Measurements from ENCODE around the gene GRIK1. TPM values are rescaled to one million over a fixed set of nuclear protein-coding genes. Genes with fewer than 3 reads are reported as not detected.

Gene GRIK1
- total RNA-seq, 1 donor from 2014 or later: 4.6 TPM

DNA sequence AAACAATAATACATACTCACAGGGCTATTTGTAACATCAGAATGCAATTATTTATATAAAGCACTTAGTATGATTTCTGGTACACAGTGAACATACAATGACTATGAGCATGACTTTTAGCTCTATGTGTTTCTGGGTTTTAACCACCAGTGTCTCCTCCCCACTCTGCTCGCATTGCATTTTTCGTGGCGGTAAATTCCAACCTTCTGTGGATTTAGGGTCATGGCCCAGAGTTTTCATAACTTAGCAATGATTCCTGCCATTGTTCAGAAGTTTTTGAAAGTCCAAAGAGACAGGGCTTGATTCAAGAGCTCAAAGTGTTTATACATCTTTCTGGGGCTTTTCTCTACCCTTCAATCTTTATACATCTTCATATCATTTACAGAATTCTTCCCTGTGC, 449.8 kb downstream of the GRIK1 start:
- intact Hi-C loops (cut with DNase I): no loop called here
- ATAC-seq: no peak

DNA sequence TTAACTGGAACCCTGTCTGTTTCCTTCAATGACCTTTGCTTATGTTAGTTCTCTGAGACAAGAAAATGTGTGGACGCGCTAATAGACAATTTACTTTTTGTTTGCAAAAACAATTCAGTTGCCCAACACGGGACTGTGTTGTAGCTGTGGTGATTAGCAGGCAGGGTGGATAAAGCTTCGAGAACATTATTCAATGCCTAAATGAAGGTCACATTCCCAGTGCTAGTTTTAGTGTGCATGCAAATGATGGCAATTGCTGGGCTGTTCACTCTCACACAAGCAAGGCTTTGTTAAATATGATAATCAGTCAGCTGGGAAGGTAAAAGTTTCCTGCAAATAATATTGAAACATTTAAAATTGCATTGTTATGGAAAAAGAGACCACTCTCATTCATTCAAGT, 452.6 kb downstream of the GRIK1 start:
- intact Hi-C loops (cut with DNase I): no loop called here
- no peak for ATAC-seq
- DNase-seq (ENCODE audit: low spot score): no peak

More for the DNA sequence above, 449.8 kb downstream of the GRIK1 start:
- DNase-seq (ENCODE audit: low spot score): no peak

Other genes starting within 250 kb of the GRIK1 start
- not detected for gene CLDN17, start 226.8 kb upstream of the GRIK1 start, total RNA-seq